Effector memory CD8-positive, alpha-beta T cell (primary cell): ENCODE measurements around the gene AGAP1.
"Not testable (repeated sequence)": the region's sequence is repeated elsewhere in the genome, so short reads cannot be mapped to it uniquely, and the experiment has no call there.

Experiments
- ATAC-seq: fragments of 150-1000 bp; cut with Tn5 transposase; replicated peaks from 2 replicates; pipeline ENCODE4 v1.10.0; 2021; ENCODE audit warnings: mild to moderate bottlenecking, moderate library complexity
- DNase-seq, 3 experiments: peaks; one replicate each; pipeline ENCODE4 v3.0.0; 2021
- H3K27ac Mint-ChIP-seq, 2 donors: one replicate each; pipeline ENCODE4 v1.8.0; 2022; ENCODE audit warnings: mild to moderate bottlenecking in 2 of 2, mixed read lengths in 2 of 2, moderate library complexity in 2 of 2
- H3K27me3 Mint-ChIP-seq, 2 donors: one replicate each; pipeline ENCODE4 v1.8.0; 2022; ENCODE audit warnings: mixed read lengths in 2 of 2
- H3K36me3 Mint-ChIP-seq: one replicate; pipeline ENCODE4 v1.8.0; 2022; ENCODE audit warnings: mild to moderate bottlenecking, moderate library complexity, mixed read lengths; ENCODE audit not compliant: insufficient read depth
- H3K4me1 Mint-ChIP-seq, 2 donors: one replicate each; pipeline ENCODE4 v1.8.0; 2022; ENCODE audit warnings: low read depth in 2 of 2, mixed read lengths in 2 of 2
- H3K4me3 Mint-ChIP-seq, 2 donors: one replicate each; pipeline ENCODE4 v1.8.0; 2022; ENCODE audit warnings: mild to moderate bottlenecking in 2 of 2, mixed read lengths in 2 of 2, moderate library complexity in 2 of 2
- H3K9me3 Mint-ChIP-seq, 2 donors: one replicate each; pipeline ENCODE4 v1.8.0; 2022; ENCODE audit warnings: mixed read lengths in 2 of 2

AGAP1 gene

DNA sequence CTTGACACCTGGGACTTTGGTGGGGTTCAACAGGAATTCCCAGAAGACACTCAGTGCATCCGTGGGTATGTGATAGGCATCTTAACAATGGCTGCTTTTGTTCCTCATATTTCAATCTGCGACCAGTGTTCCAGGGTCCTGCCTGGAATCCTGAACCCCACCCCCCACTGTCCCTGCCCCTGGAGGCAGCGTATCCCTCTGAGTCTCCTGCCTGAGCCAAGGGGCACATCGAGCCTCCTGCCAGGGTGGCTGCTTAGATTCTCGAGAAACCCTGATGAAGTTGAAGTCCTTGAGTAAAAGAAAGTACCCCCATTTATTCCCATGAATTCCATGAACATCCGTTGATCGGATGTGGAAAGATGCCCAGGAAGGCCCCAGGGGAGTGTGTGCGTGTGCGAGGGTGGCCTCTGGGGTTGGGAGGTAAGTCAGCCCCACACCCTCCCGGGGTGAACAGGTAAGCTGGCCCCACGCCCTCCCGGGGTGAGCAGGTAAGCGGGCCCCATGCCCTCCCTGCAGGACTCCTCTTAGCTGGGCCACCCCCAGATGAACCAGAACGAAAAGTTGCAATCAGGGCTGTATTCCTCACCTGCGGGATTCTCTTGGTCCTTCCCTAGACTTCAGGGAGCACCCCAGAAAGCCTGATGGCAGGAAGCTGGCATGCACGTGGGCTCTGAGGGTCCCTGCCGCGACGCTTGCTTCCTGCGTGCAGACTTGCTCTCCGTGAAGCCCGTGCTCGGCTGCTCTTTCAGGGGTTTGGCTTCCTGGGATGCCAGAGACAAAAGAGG is 253.3 kb downstream of the AGAP1 start:
- H3K9me3 Mint-ChIP-seq: no peaks in the 10 kb centered on the region
- ATAC-seq: no peak
- no peaks in the 10 kb centered on the region for H3K4me1 Mint-ChIP-seq
- no peak overlapping the region for H3K27ac Mint-ChIP-seq
- no peak overlapping the region for H3K4me3 Mint-ChIP-seq
- no peaks in the 10 kb centered on the region for H3K27me3 Mint-ChIP-seq
- no peak for DNase-seq
- peaks cover 17% of the 10 kb centered on the region for H3K36me3 Mint-ChIP-seq

GRCh38 chr2:235747786-235748091 is 253.9 kb downstream of the AGAP1 start:
- Mint-ChIP-seq H3K4me1 (no peaks in the 10 kb centered on the region), H3K27ac (no peak overlapping the region), H3K4me3 (no peak overlapping the region), H3K27me3 (no peaks in the 10 kb centered on the region), H3K36me3 (peaks cover 21% of the 10 kb centered on the region), H3K9me3 (no peaks in the 10 kb centered on the region)
- no peak for ATAC-seq
- no peak for DNase-seq

DNA sequence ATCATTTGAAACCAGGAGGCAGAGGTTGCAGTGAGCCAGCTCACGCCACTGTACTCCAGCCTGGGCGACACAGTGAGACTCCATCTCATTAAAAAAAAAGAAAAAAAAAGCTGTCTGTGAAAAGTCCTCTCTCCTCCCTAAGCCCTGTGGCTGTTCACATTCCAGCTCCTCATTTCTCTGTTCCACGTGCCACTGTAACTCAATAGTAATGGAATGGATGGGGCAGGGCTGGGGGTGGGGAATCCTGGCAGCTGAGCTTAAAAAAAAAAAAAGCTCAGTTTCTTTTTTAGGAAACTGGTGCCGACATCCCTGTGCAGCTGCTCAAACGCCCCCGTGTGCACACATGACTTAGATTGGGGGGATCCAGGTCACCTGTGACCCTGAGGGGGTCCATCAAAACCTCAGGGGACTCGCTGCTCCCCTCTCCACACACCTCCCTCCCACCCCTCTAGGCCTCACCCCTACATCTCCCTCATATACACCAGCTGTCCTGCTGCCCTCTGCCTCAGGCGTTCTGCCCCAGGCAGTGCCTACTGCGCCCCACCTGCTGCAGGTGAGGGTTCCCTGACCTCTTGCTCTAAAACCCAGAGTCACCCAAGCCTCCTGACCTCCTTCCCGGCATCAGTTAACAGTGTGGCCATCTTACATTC is 255.4 kb downstream of the AGAP1 start:
- H3K27ac Mint-ChIP-seq: no peak overlapping the region
- no peak for ATAC-seq
- no peak overlapping the region for H3K4me3 Mint-ChIP-seq
- no peaks in the 10 kb centered on the region for H3K9me3 Mint-ChIP-seq
- H3K27me3 Mint-ChIP-seq: no peaks in the 10 kb centered on the region
- peaks cover 23% of the 10 kb centered on the region for H3K36me3 Mint-ChIP-seq
- DNase-seq: no peak
- H3K4me1 Mint-ChIP-seq: no peaks in the 10 kb centered on the region

GRCh38 chr2:235749771-235750160 is 255.9 kb downstream of the AGAP1 start:
- Mint-ChIP-seq H3K4me1 (no peaks in the 10 kb centered on the region), H3K27me3 (no peaks in the 10 kb centered on the region), H3K4me3 (no peak overlapping the region), H3K27ac (no peak overlapping the region), H3K9me3 (no peaks in the 10 kb centered on the region), H3K36me3 (peaks cover 23% of the 10 kb centered on the region)
- DNase-seq (no peak), ATAC-seq (no peak)

GRCh38 chr2:235752846-235753245 is 259.0 kb downstream of the AGAP1 start:
- no peaks in the 10 kb centered on the region for H3K9me3 Mint-ChIP-seq
- H3K4me3 Mint-ChIP-seq: no peak overlapping the region
- no peak overlapping the region for H3K27ac Mint-ChIP-seq
- peaks cover 13% of the 10 kb centered on the region for H3K36me3 Mint-ChIP-seq
- ATAC-seq (no peak), DNase-seq (no peak)
- H3K27me3 Mint-ChIP-seq: no peaks in the 10 kb centered on the region
- no peaks in the 10 kb centered on the region for H3K4me1 Mint-ChIP-seq

GRCh38 chr2:235754357-235755207 is 260.7 kb downstream of the AGAP1 start:
- DNase-seq (no peak), ATAC-seq (no peak)
- Mint-ChIP-seq H3K9me3 (no peaks in the 10 kb centered on the region), H3K27me3 (no peaks in the 10 kb centered on the region), H3K4me3 (no peak overlapping the region), H3K36me3 (peaks cover 13% of the 10 kb centered on the region), H3K4me1 (peaks cover 0 to 2% of the 10 kb centered on the region in 2 donors), H3K27ac (no peak overlapping the region)

DNA sequence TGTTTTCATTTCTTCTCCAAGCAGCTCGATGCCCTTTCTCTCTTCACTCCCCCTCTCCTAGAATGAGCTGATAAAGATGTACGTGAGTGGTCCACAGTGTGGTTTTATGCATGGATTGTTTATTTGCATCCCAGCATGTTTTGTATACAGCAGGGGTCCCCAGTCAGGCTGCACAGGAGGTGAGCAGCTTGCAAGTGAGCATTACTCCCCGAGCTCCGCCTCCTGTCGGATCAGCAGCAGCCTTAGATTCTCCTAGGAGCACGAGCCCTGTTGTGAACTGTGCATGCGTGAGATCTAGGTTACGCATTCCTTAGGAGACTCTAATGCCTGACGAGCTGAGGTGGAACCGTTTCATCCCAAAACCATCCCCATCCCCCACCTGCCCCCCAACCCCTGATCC is 262.6 kb downstream of the AGAP1 start:
- Mint-ChIP-seq H3K9me3 (no peaks in the 10 kb centered on the region), H3K27ac (no peak overlapping the region), H3K4me3 (no peak overlapping the region), H3K4me1 (peaks cover 0 to 2% of the 10 kb centered on the region in 2 donors), H3K27me3 (no peaks in the 10 kb centered on the region), H3K36me3 (peaks cover 19% of the 10 kb centered on the region)
- ATAC-seq (no peak), DNase-seq (no peak)

GRCh38 chr2:235757212-235757611 is 263.4 kb downstream of the AGAP1 start:
- ATAC-seq: no peak
- Mint-ChIP-seq H3K4me3 (no peak overlapping the region), H3K9me3 (no peaks in the 10 kb centered on the region), H3K36me3 (peaks cover 21% of the 10 kb centered on the region), H3K4me1 (peaks cover 0 to 2% of the 10 kb centered on the region in 2 donors), H3K27me3 (no peaks in the 10 kb centered on the region), H3K27ac (peak overlapping the region in 1 of 2 donors; percentile 23)
- no peak for DNase-seq

DNA sequence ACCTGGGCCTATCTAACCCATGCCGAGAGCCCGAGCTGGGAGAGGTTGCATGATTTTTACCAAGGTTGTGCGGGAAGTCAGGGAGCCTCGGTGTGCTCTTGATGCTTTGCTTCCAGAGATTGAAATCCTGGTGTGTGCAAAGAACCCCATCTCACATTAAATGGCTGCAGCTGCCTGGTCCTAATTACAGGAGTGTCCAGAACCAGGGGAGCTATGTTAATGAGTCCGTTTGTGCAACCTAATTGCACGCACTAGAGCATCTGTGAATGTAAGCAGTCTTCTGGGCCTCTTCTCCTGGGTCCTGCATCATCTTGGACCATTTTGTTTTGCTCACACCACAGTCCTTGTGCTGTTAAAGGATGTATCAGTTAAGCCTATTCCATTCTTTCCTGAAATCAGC is 263.8 kb downstream of the AGAP1 start:
- no peaks in the 10 kb centered on the region for H3K27me3 Mint-ChIP-seq
- peaks cover 0 to 2% of the 10 kb centered on the region in 2 donors for H3K4me1 Mint-ChIP-seq
- H3K9me3 Mint-ChIP-seq: no peaks in the 10 kb centered on the region
- no peak for ATAC-seq
- H3K27ac Mint-ChIP-seq: peak overlapping the region in 1 of 2 donors; percentile 23
- DNase-seq: no peak
- no peak overlapping the region for H3K4me3 Mint-ChIP-seq
- H3K36me3 Mint-ChIP-seq: peaks cover 18% of the 10 kb centered on the region

GRCh38 chr2:235762832-235763598 is 269.2 kb downstream of the AGAP1 start:
- H3K9me3 Mint-ChIP-seq: no peaks in the 10 kb centered on the region
- H3K36me3 Mint-ChIP-seq: peaks cover 15% of the 10 kb centered on the region
- peaks cover 0 to 4% of the 10 kb centered on the region in 2 donors for H3K4me1 Mint-ChIP-seq
- ATAC-seq (no peak), DNase-seq (no peak)
- H3K4me3 Mint-ChIP-seq: no peak overlapping the region
- no peaks in the 10 kb centered on the region for H3K27me3 Mint-ChIP-seq
- H3K27ac Mint-ChIP-seq: no peak overlapping the region

- no peak for DNase-seq
- Mint-ChIP-seq H3K27me3 (no peaks in the 10 kb centered on the region), H3K9me3 (no peaks in the 10 kb centered on the region), H3K4me1 (peaks cover 0 to 4% of the 10 kb centered on the region in 2 donors), H3K27ac (no peak overlapping the region), H3K36me3 (peaks cover 15% of the 10 kb centered on the region), H3K4me3 (no peak overlapping the region)
- no peak for ATAC-seq
Observed at GRCh38 chr2:235763816-235764215, 270.0 kb downstream of the AGAP1 start.

DNA sequence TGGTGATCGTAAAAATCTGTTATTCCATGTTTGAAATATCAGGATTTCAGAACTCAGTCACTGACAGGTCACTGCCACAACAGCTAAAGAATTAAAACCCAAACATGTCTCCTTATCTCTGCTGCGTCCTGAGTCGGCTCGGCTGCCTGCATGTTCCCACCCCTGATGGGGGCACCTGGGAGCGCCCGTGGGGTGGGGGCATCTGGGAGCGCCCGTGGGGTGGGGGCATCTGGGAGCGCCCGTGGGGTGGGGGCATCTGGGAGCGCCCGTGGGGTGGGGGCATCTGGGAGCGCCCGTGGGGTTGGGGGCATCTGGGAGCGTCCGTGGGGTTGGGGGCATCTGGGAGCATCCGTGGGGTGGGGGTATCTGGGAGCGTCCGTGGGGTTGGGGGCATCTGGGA is 270.6 kb downstream of the AGAP1 start:
- H3K27me3 Mint-ChIP-seq, DNase-seq, H3K27ac Mint-ChIP-seq, H3K9me3 Mint-ChIP-seq, ATAC-seq, H3K4me3 Mint-ChIP-seq, H3K4me1 Mint-ChIP-seq: not testable (repeated sequence)
- H3K36me3 Mint-ChIP-seq: peaks cover 15% of the 10 kb centered on the region

- Mint-ChIP-seq H3K4me3 (no peak overlapping the region), H3K27ac (no peak overlapping the region), H3K36me3 (peaks cover 14% of the 10 kb centered on the region), H3K27me3 (no peaks in the 10 kb centered on the region), H3K9me3 (no peaks in the 10 kb centered on the region), H3K4me1 (peaks cover 0 to 2% of the 10 kb centered on the region in 2 donors)
- no peak for DNase-seq
- no peak for ATAC-seq
Observed at GRCh38 chr2:235765181-235765820, 271.5 kb downstream of the AGAP1 start.
